CD4-positive, alpha-beta T cell treated with Interleukin-15 for 1 hour (primary cell): ENCODE results near the gene CUEDC2.

Experiments
- DNase-seq: peaks from one replicate; pipeline ENCODE4 v3.0.0-alpha.2; 2020

The CUEDC2 gene

GRCh38 chr10:102432162-102432950, at the start of gene CUEDC2:
TSS of gene CUEDC2 (minus strand) at chr10:102432574. CDS start at chr10:102425188, 7,386 bp downstream.
- peak; percentile 93 for DNase-seq

- no peak for DNase-seq
Observed at GRCh38 chr10:102480396-102480795, 48.0 kb upstream of the CUEDC2 start.

- DNase-seq = no peak
Observed at GRCh38 chr10:102479651-102480050, 47.3 kb upstream of the CUEDC2 start.

- no peak for DNase-seq
Observed at GRCh38 chr10:102476466-102477141, 44.2 kb upstream of the CUEDC2 start.

GRCh38 chr10:102475451-102476040, 43.2 kb upstream of the CUEDC2 start:
- no peak for DNase-seq

GRCh38 chr10:102473445-102474331, 41.3 kb upstream of the CUEDC2 start:
- DNase-seq = no peak

GRCh38 chr10:102470579-102471546, 38.5 kb upstream of the CUEDC2 start:
- DNase-seq = no peak

GRCh38 chr10:102468683-102469082, 36.3 kb upstream of the CUEDC2 start:
- DNase-seq = no peak

- peak; percentile 25 for DNase-seq
Observed at GRCh38 chr10:102467971-102468438, 35.6 kb upstream of the CUEDC2 start.

- DNase-seq = no peak
Observed at GRCh38 chr10:102467318-102467717, 34.9 kb upstream of the CUEDC2 start.

GRCh38 chr10:102465466-102465865, 33.1 kb upstream of the CUEDC2 start:
- DNase-seq = no peak

GRCh38 chr10:102463983-102464382, 31.6 kb upstream of the CUEDC2 start:
- no peak for DNase-seq

GRCh38 chr10:102462512-102463054, 30.2 kb upstream of the CUEDC2 start:
- DNase-seq = no peak

- peak; percentile 93 for DNase-seq
Observed at GRCh38 chr10:102461187-102462054, 29.0 kb upstream of the CUEDC2 start.

- DNase-seq = no peak
Observed at GRCh38 chr10:102460836-102461186, 28.4 kb upstream of the CUEDC2 start.

GRCh38 chr10:102458656-102459055, 26.3 kb upstream of the CUEDC2 start:
- no peak for DNase-seq

- no peak for DNase-seq
Observed at GRCh38 chr10:102457591-102458150, 25.3 kb upstream of the CUEDC2 start.

- DNase-seq = no peak
Observed at GRCh38 chr10:102455893-102456471, 23.6 kb upstream of the CUEDC2 start.
